H9 (cell line): ENCODE data around the gene ZNF629. TPM values are rescaled to one million over a fixed set of nuclear protein-coding genes. Genes with fewer than 3 reads are reported as not detected.

Source experiments
- DNase-seq: peaks from one replicate; pipeline ENCODE4 v3.0.0-alpha.2; 2017
- H2AFZ ChIP-seq: one replicate; pipeline ENCODE4 v1.6.1; 2013; ENCODE audit warnings: mild to moderate bottlenecking, low read length, control low read depth, moderate library complexity
- H2AK5ac ChIP-seq: 2 replicates; pipeline ENCODE4 v1.6.1; 2013; ENCODE audit warnings: low read length, control low read depth, mixed read lengths; ENCODE audit not compliant: insufficient read length
- H2BK120ac ChIP-seq: one replicate; pipeline ENCODE4 v1.6.1; 2013; ENCODE audit warnings: low read depth, mild to moderate bottlenecking, low read length, control low read depth, inconsistent platforms; ENCODE audit not compliant: poor library complexity, severe bottlenecking
- H2BK12ac ChIP-seq: 2 replicates; pipeline ENCODE4 v1.6.1; 2013; ENCODE audit warnings: low read length, control low read depth, mixed read lengths, low read depth; ENCODE audit not compliant: insufficient read length
- H2BK15ac ChIP-seq: 2 replicates; pipeline ENCODE4 v1.6.1; 2013; ENCODE audit warnings: low read depth, low read length, control low read depth
- H2BK20ac ChIP-seq: one replicate; pipeline ENCODE4 v1.6.1; 2013; ENCODE audit warnings: low read depth, mild to moderate bottlenecking, low read length, control low read depth, inconsistent platforms; ENCODE audit not compliant: poor library complexity, severe bottlenecking
- H2BK5ac ChIP-seq: 2 replicates; pipeline ENCODE4 v1.6.1; 2013; ENCODE audit warnings: low read length, control low read depth, mixed read lengths; ENCODE audit not compliant: insufficient read length
- H3K14ac ChIP-seq: 2 replicates; pipeline ENCODE4 v1.6.1; 2013; ENCODE audit warnings: low read length, control low read depth; ENCODE audit not compliant: insufficient read depth
- H3K18ac ChIP-seq: 2 replicates; pipeline ENCODE4 v1.6.1; 2013; ENCODE audit warnings: low read depth, mild to moderate bottlenecking, mixed read lengths, low read length, control low read depth; ENCODE audit not compliant: insufficient read length
- H3K23ac ChIP-seq: 2 replicates; pipeline ENCODE4 v1.6.1; 2013; ENCODE audit warnings: low read length, control low read depth, mixed read lengths, low read depth; ENCODE audit not compliant: insufficient read length
- H3K23me2 ChIP-seq: 2 replicates; pipeline ENCODE4 v1.6.1; 2013; ENCODE audit warnings: low read depth, mild to moderate bottlenecking, mixed read lengths, low read length, control low read depth; ENCODE audit not compliant: insufficient read length, poor library complexity, severe bottlenecking
- H3K27ac ChIP-seq: 2 replicates; pipeline ENCODE4 v1.5.1; 2013; ENCODE audit warnings: low read length, control low read depth, mixed read lengths, low read depth; ENCODE audit not compliant: insufficient read length
- H3K27me3 ChIP-seq: 2 replicates; pipeline ENCODE4 v1.6.1; 2013; ENCODE audit warnings: low read length, control low read depth, inconsistent platforms; ENCODE audit not compliant: insufficient read depth
- H3K4ac ChIP-seq: 2 replicates; pipeline ENCODE4 v1.6.1; 2013; ENCODE audit warnings: low read depth, mild to moderate bottlenecking, control low read depth, inconsistent platforms, low read length, moderate library complexity
- H3K4me1 ChIP-seq: 2 replicates; pipeline ENCODE4 v1.6.1; 2013; ENCODE audit warnings: low read length, control low read depth, inconsistent platforms; ENCODE audit not compliant: insufficient read depth
- H3K4me2 ChIP-seq: 2 replicates; pipeline ENCODE4 v1.6.1; 2013; ENCODE audit warnings: low read length, control low read depth, mixed read lengths; ENCODE audit not compliant: insufficient read length, insufficient read depth
- H3K56ac ChIP-seq: 2 replicates; pipeline ENCODE4 v1.6.1; 2013; ENCODE audit warnings: low read depth, mild to moderate bottlenecking, mixed read lengths, low read length, control low read depth; ENCODE audit not compliant: insufficient read length
- H3K79me1 ChIP-seq: 2 replicates; pipeline ENCODE4 v1.6.1; 2013; ENCODE audit warnings: low read depth, mild to moderate bottlenecking, moderate library complexity, low read length, control low read depth, inconsistent platforms; ENCODE audit not compliant: insufficient read depth, poor library complexity, severe bottlenecking
- H3K79me2 ChIP-seq: 2 replicates; pipeline ENCODE4 v1.6.1; 2013; ENCODE audit warnings: low read length, control low read depth, inconsistent platforms; ENCODE audit not compliant: insufficient read depth
- H3K9ac ChIP-seq: 2 replicates; pipeline ENCODE4 v1.6.1; 2013; ENCODE audit warnings: low read length, control low read depth, mixed read lengths; ENCODE audit not compliant: insufficient read length; ENCODE audit errors: extremely low read depth
- H3K9me3 ChIP-seq: one replicate; pipeline ENCODE4 v1.6.1; 2013; ENCODE audit warnings: low read depth, low read length, inconsistent platforms; ENCODE audit not compliant: control insufficient read depth
- H3T11ph ChIP-seq: one replicate; pipeline ENCODE4 v1.6.1; 2013; ENCODE audit warnings: mild to moderate bottlenecking, low read length, control low read depth, inconsistent platforms
- H4K20me1 ChIP-seq: one replicate; pipeline ENCODE4 v1.6.1; 2013; ENCODE audit not compliant: control insufficient read depth, insufficient read length, insufficient read depth
- H4K5ac ChIP-seq: 2 replicates; pipeline ENCODE4 v1.6.1; 2013; ENCODE audit warnings: low read depth, mild to moderate bottlenecking, mixed read lengths, low read length, control low read depth; ENCODE audit not compliant: insufficient read length
- H4K8ac ChIP-seq: replicated peaks from 2 replicates; pipeline ENCODE4 v1.6.1; 2013; ENCODE audit warnings: low read length, control low read depth, mixed read lengths, low read depth; ENCODE audit not compliant: insufficient read length
- H4K91ac ChIP-seq: 2 replicates; pipeline ENCODE4 v1.6.1; 2013; ENCODE audit warnings: low read depth, mild to moderate bottlenecking, moderate library complexity, mixed read lengths, low read length, control low read depth; ENCODE audit not compliant: insufficient read length
- H3K27ac Mint-ChIP-seq, 3 experiments: 2 replicates in 2 of 3; 3 replicates in 1 of 3; pipeline ENCODE4 v1.8.0; 2020 to 2021; ENCODE audit warnings: mixed read lengths in 3 of 3, mild to moderate bottlenecking in 1 of 3, moderate library complexity in 1 of 3
- H3K27me3 Mint-ChIP-seq: 2 replicates; pipeline ENCODE4 v1.8.0; 2021; ENCODE audit warnings: low read depth, mild to moderate bottlenecking, moderate library complexity, mixed read lengths
- H3K36me3 Mint-ChIP-seq, 3 experiments: 2 replicates in 2 of 3; 3 replicates in 1 of 3; pipeline ENCODE4 v1.8.0; 2020 to 2021; ENCODE audit warnings: low read depth in 3 of 3, mixed read lengths in 3 of 3; ENCODE audit not compliant: insufficient read depth in 1 of 3
- H3K4me1 Mint-ChIP-seq, 2 experiments: 2 replicates each; pipeline ENCODE4 v1.8.0; 2020; ENCODE audit warnings: mixed read lengths in 2 of 2
- H3K4me3 Mint-ChIP-seq, 2 experiments: 2 replicates in 1 of 2; 3 replicates in 1 of 2; pipeline ENCODE4 v1.8.0; 2020 to 2021; ENCODE audit warnings: mild to moderate bottlenecking in 2 of 2, mixed read lengths in 2 of 2, moderate library complexity in 1 of 2
- H3K9me3 Mint-ChIP-seq, 2 experiments: 2 replicates in 1 of 2; 3 replicates in 1 of 2; pipeline ENCODE4 v1.8.0; 2020; ENCODE audit warnings: mild to moderate bottlenecking in 2 of 2, mixed read lengths in 2 of 2, moderate library complexity in 1 of 2
- WGBS: extraction: QIAGEN DNeasy Blood & Tissue Kit; methylation state at CpG from one replicate; pipeline ENCODE4 v1.1.7; 2013; ENCODE audit warnings: missing lambda C conversion rate, low lambda C conversion rate, mixed read lengths; ENCODE audit not compliant: insufficient read length; ENCODE audit errors: extremely low coverage; 5-methylcytosine and 5-hydroxymethylcytosine counted together
- total RNA-seq: library from RNA; stranded (reverse); gene quantifications from 2 replicates; pipeline ENCODE4 v1.2.1, GENCODE V29; 2021
- TF ChIP-seq, protein P1 (sequence below): fragments of 200-600 bp; sonication (generic); conservative IDR thresholded peaks from 3 replicates; pipeline ENCODE4 v1.8.0; 2021; ENCODE audit warnings: antibody characterized with exemption, mild to moderate bottlenecking

ZNF629 gene
- total RNA-seq, 1 experiment from 2014 or later = 20.0 TPM

- Histone ChIP-seq H3K27me3 (no peaks in the 10 kb centered on the region), H3K18ac (no peak overlapping the region), H3K9ac (no peak overlapping the region), H3T11ph (no peak overlapping the region), H3K4ac (no peak overlapping the region), H3K9me3 (no peaks in the 10 kb centered on the region), H4K91ac (no peak overlapping the region), H3K79me2 (no peaks in the 10 kb centered on the region), H2BK120ac (no peak overlapping the region), H2BK20ac (no peak overlapping the region), H3K4me1 (no peaks in the 10 kb centered on the region), H2BK5ac (no peak overlapping the region), H3K79me1 (no peaks in the 10 kb centered on the region), H4K5ac (no peak overlapping the region), H3K56ac (no peak overlapping the region), H4K8ac (no peak overlapping the region), H3K14ac (no peak overlapping the region), H3K4me2 (no peak overlapping the region), H4K20me1 (no peaks in the 10 kb centered on the region), H2AFZ (no peak overlapping the region), H2BK15ac (no peak overlapping the region), H2BK12ac (no peak overlapping the region), H3K23ac (no peak overlapping the region), H3K27ac (no peak overlapping the region), H2AK5ac (no peak overlapping the region), H3K23me2 (peaks cover 12% of the 10 kb centered on the region)
- no CpG with 5 or more reads among the region's 7 CpGs for whole genome bisulfite sequencing
- H3K27me3 Mint-ChIP-seq = no peaks in the 10 kb centered on the region
- H3K9me3 Mint-ChIP-seq = no peaks in the 10 kb centered on the region
- peaks cover 7 to 9% of the 10 kb centered on the region in 2 experiments for H3K4me1 Mint-ChIP-seq
- H3K36me3 Mint-ChIP-seq = peaks cover 2 to 52% (median 31%) of the 10 kb centered on the region in 3 experiments; a peak in 6 of 7 replicates
- H3K4me3 Mint-ChIP-seq = no peak overlapping the region; a peak in 1 of 5 replicates
- TF ChIP-seq, protein P1, sequence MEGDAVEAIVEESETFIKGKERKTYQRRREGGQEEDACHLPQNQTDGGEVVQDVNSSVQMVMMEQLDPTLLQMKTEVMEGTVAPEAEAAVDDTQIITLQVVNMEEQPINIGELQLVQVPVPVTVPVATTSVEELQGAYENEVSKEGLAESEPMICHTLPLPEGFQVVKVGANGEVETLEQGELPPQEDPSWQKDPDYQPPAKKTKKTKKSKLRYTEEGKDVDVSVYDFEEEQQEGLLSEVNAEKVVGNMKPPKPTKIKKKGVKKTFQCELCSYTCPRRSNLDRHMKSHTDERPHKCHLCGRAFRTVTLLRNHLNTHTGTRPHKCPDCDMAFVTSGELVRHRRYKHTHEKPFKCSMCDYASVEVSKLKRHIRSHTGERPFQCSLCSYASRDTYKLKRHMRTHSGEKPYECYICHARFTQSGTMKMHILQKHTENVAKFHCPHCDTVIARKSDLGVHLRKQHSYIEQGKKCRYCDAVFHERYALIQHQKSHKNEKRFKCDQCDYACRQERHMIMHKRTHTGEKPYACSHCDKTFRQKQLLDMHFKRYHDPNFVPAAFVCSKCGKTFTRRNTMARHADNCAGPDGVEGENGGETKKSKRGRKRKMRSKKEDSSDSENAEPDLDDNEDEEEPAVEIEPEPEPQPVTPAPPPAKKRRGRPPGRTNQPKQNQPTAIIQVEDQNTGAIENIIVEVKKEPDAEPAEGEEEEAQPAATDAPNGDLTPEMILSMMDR = no peak
- peak overlapping the region in 1 of 3 experiments; percentile 57; a peak in 1 of 7 replicates for H3K27ac Mint-ChIP-seq
- DNase-seq = no peak
Measured at GRCh38 chr16:30757316-30757715, 29.7 kb downstream of the ZNF629 start.
